Right lobe of liver (tissue), 6 donors: ENCODE data around the gene MYO16. TPM values are rescaled to one million over a fixed set of nuclear protein-coding genes. Genes with fewer than 3 reads are reported as not detected.
A peak's percentile ranks its signal among the peaks of the same experiment; 100 is the strongest.

Source experiments
- ATAC-seq, 4 donors: fragments of 200-7000 bp; cut with Tn5 transposase; one replicate each; pipeline ENCODE4 v1.9.1; 2020; ENCODE audit warnings: mild to moderate bottlenecking in 4 of 4, moderate library complexity in 4 of 4
- DNase-seq, 3 donors: peaks; one replicate each; pipeline ENCODE4 v3.0.0-alpha.2; 2020
- H3K27ac ChIP-seq, 3 donors: fragments of 200-600 bp; one replicate each; pipeline ENCODE4 v1.8.0; 2022
- H3K27me3 ChIP-seq, 2 donors: fragments of 200-600 bp; one replicate each; pipeline ENCODE4 v1.8.0; 2022
- H3K36me3 ChIP-seq, 4 donors: fragments of 200-600 bp; sonication (generic) in 1 of 4; one replicate each; pipeline versions ENCODE4 v1.5.1 to v1.8.0; 2017 to 2022; ENCODE audit warnings: control low read depth in 1 of 4
- H3K4me1 ChIP-seq, 4 donors: fragments of 200-600 bp; sonication (generic) in 1 of 4; one replicate each; pipeline versions ENCODE4 v1.5.1 to v1.8.0; 2017 to 2022; ENCODE audit warnings: control low read depth in 1 of 4
- H3K4me3 ChIP-seq, 3 donors: fragments of 200-600 bp; one replicate each; pipeline ENCODE4 v1.8.0; 2022
- H3K9me3 ChIP-seq, 4 donors: fragments of 200-600 bp; sonication (generic) in 1 of 4; one replicate each; pipeline versions ENCODE4 v1.5.1 to v1.8.0; 2017 to 2022; ENCODE audit warnings: control low read depth in 1 of 4
- POLR2A ChIP-seq: fragments of 450-650 bp; IDR thresholded peaks from one replicate; pipeline ENCODE4 v1.6.1; 2017; ENCODE audit warnings: antibody characterized with exemption, mild to moderate bottlenecking
- WGBS: methylation state at CpG from one replicate; pipeline ENCODE4 v1.1.6; 2018; ENCODE audit warnings: low coverage, low lambda C conversion rate; ENCODE audit not compliant: insufficient coverage; ENCODE audit errors: missing lambda C conversion rate; 5-methylcytosine and 5-hydroxymethylcytosine counted together
- intact Hi-C, 2 donors: fragments of 100-400 bp; cut with DNase I; formaldehyde crosslinking; loops; one replicate each; pipeline versions ENCODE4 v1.11.2 to v1.14.1; 2022
- total RNA-seq, 6 experiments: library from RNA; depleted of rRNA in 2 of 6; stranded (reverse); fragments of >200 nt in 2 of 6; fragmentation: NEBNext Ultra II Directional in 3 of 6; extraction: Animal tissue kit (Norgen Biotek cat#: 25700) in 3 of 6; gene quantifications; one replicate each; pipeline versions ENCODE4 v1.1.0 to v1.2.4, GENCODE V29; 2016 to 2023
- TF ChIP-seq, protein P1 (sequence below), 4 donors: fragments of 200-600 bp in 3 of 4; fragments of 450-650 bp in 1 of 4; IDR thresholded peaks; one replicate each; pipeline versions ENCODE4 v1.5.1 to v1.8.0; 2016 to 2022; ENCODE audit warnings: antibody characterized with exemption in 4 of 4, mild to moderate bottlenecking in 2 of 4
- donor health status: DM: no; HTN: yes; CAD: no.
- donor health status: DM: no; HTN: no; CAD: no.
- donor health status: DM: no; HTN: no; CAD: no.
- donor health status: DM: no; HTN: yes; CAD: no.
- donor health status: DM: no; HTN: yes; CAD: no.

The MYO16 gene
- total RNA-seq, 6 experiments from 2014 or later = 0.43 to 2.7 (median 0.93) TPM

DNA sequence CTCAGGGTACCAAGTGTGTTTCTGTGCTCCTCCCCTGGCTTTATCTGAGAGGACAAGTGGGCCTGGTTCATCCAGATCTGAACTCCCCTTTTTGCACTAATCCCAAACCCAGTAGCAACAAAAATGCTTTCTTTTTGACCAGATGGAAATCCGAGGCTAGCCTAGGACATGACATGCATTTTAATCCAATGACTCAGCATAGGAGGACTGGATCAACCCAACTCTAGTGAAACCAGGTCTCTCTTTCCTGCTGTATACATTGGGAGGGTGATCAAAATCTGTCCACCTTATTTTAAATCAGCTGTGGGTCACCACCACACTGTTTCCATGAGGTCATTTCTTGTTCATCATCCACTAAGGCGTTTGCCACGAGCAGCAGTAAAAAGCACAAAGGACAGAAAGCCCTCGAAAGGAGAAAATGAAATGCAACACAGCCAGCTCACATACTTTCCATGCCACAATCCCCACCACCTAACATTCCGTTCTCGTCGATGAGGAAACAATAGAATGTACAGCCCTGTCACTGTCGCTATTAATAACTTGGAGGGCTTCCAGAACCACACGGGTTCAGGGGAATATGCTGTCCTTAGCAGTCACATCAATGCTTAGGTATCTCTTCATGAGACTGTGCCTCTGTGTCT, 614.0 kb downstream of the MYO16 start:
- Histone ChIP-seq H3K9me3 (no peaks in the 10 kb centered on the region), H3K27me3 (no peaks in the 10 kb centered on the region), H3K36me3 (no peaks in the 10 kb centered on the region), H3K4me1 (no peaks in the 10 kb centered on the region), H3K4me3 (no peak overlapping the region), H3K27ac (no peak overlapping the region)
- intact Hi-C loops = no loop called here
- DNase-seq (no peak), ATAC-seq (peak in 1 of 4 donors; percentile 25)
- 38% methylated on average over 9 of the region's 9 CpGs for WGBS
- TF ChIP-seq POLR2A = no peak
- TF ChIP-seq, protein P1, sequence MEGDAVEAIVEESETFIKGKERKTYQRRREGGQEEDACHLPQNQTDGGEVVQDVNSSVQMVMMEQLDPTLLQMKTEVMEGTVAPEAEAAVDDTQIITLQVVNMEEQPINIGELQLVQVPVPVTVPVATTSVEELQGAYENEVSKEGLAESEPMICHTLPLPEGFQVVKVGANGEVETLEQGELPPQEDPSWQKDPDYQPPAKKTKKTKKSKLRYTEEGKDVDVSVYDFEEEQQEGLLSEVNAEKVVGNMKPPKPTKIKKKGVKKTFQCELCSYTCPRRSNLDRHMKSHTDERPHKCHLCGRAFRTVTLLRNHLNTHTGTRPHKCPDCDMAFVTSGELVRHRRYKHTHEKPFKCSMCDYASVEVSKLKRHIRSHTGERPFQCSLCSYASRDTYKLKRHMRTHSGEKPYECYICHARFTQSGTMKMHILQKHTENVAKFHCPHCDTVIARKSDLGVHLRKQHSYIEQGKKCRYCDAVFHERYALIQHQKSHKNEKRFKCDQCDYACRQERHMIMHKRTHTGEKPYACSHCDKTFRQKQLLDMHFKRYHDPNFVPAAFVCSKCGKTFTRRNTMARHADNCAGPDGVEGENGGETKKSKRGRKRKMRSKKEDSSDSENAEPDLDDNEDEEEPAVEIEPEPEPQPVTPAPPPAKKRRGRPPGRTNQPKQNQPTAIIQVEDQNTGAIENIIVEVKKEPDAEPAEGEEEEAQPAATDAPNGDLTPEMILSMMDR (IDR thresholded peaks at IDR 0.05) = no peak

DNA sequence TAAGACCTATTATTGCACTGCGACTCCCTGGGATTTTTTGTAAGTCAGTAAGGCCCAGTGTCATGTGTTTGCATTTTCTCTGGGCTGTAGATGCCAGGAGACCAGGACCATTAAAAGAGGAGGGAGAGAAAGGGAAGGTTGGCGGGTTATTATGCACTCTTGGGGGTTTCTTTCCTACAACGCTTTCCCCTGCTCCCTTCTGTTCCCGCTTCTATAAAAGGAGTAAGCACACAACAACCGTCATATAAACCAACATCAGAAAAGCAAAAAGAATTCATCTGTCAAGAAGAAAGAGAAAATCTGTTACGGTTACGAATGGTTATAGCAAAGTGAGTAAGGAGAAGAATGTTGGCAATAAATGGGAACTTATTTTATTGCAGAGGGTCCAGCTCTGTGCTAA, 615.2 kb downstream of the MYO16 start:
- DNase-seq (no peak), ATAC-seq (no peak)
- Histone ChIP-seq H3K4me1 (no peaks in the 10 kb centered on the region), H3K4me3 (no peak overlapping the region), H3K36me3 (no peaks in the 10 kb centered on the region), H3K9me3 (no peaks in the 10 kb centered on the region), H3K27ac (no peak overlapping the region), H3K27me3 (no peaks in the 10 kb centered on the region)
- TF ChIP-seq POLR2A = no peak
- TF ChIP-seq, protein P1 (IDR thresholded peaks at IDR 0.05) = no peak
- 86% methylated on average over 7 of the region's 7 CpGs for WGBS
- intact Hi-C loops = no loop called here

DNA sequence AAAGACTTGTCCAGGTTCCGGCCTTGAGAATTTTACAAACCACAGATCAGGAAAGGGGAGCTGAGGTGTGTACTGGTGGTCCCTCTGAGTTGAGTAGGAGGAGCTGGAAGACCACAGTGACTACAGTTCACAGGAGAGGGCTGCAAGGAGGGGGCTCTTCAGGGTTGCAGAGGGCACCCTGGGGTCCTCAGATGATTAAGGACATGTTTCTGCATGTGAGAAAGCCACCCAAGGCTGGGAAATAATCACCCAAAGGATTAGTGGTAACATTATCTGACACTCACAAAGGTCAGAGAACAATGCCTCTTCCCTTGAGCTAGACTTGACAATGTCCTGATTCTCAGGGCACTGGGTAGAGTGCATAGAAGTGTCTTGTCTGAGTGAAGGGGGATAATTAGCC, 616.6 kb downstream of the MYO16 start:
- H3K27me3 ChIP-seq = no peaks in the 10 kb centered on the region
- 67% methylated on average over 1 of the region's 1 CpG for WGBS
- intact Hi-C loops = no loop called here
- H3K9me3 ChIP-seq = no peaks in the 10 kb centered on the region
- DNase-seq = no peak
- H3K36me3 ChIP-seq = no peaks in the 10 kb centered on the region
- no peak overlapping the region for H3K27ac ChIP-seq
- TF ChIP-seq, protein P1 (IDR thresholded peaks at IDR 0.05) = no peak
- no peak for TF ChIP-seq POLR2A
- ATAC-seq = no peak
- H3K4me3 ChIP-seq = no peak overlapping the region
- no peaks in the 10 kb centered on the region for H3K4me1 ChIP-seq

DNA sequence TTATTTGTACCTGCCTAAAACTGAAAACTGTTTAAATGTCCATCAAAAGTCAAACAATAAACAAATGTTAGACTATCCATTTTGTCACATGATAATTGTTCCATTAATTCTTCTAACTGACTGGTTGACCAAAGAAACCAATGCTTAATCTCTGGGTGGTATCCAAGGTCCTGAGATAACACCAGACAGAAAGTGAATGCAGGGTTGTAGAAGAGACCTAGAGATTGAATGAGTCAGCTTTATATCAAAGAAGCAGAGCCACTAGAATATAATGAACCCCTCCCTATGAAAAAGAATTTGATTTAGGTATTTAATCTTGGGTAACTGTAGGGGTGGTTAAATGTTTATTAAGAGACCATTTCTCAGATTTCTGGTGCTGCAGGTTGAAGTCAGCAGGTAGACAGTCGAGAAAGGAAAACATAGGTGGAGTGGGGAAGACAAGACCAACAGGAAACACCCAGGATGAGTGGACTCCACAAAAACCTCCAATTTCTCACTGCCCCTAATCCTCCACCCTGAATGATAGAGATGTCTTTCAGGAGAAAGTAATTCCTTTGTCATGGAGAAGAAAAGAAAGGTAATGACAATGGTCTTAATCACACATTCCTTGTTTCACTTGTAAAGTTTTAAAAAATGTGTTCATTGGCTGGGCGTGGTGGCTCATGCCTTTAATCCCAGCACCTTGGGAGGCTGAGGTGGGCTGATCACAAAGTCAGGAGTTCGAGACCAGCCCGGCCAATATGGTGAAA, 620.5 kb downstream of the MYO16 start:
- TF ChIP-seq POLR2A = no peak
- TF ChIP-seq, protein P1 (IDR thresholded peaks at IDR 0.05) = no peak
- no peak for ATAC-seq

More for the DNA sequence above, 620.5 kb downstream of the MYO16 start:
- H3K4me1 ChIP-seq = no peaks in the 10 kb centered on the region
- no peaks in the 10 kb centered on the region for H3K27me3 ChIP-seq
- no peak for DNase-seq
- no peaks in the 10 kb centered on the region for H3K9me3 ChIP-seq
- no peak overlapping the region for H3K27ac ChIP-seq
- 81% methylated on average over 4 of the region's 4 CpGs for WGBS
- no peaks in the 10 kb centered on the region for H3K36me3 ChIP-seq
- no peak overlapping the region for H3K4me3 ChIP-seq
- intact Hi-C loops = no loop called here
